NB4 (cell line): ENCODE measurements around the gene BACH2.

ENCODE experiments used
- POLR2A ChIP-seq: IDR thresholded peaks from 2 replicates; pipeline ENCODE4 v1.6.1; 2011; ENCODE audit warnings: mild to moderate bottlenecking; ENCODE audit not compliant: insufficient read length; ENCODE audit errors: extremely low read depth
- TF ChIP-seq, protein P1 (sequence below): IDR thresholded peaks from one replicate; pipeline ENCODE4 v1.5.1; 2012; ENCODE audit warnings: low read depth, low read length

GRCh38 chr6:90183587-90184333 is 112.9 kb downstream of the BACH2 start:
- TF ChIP-seq POLR2A = no peak
- TF ChIP-seq, protein P1, sequence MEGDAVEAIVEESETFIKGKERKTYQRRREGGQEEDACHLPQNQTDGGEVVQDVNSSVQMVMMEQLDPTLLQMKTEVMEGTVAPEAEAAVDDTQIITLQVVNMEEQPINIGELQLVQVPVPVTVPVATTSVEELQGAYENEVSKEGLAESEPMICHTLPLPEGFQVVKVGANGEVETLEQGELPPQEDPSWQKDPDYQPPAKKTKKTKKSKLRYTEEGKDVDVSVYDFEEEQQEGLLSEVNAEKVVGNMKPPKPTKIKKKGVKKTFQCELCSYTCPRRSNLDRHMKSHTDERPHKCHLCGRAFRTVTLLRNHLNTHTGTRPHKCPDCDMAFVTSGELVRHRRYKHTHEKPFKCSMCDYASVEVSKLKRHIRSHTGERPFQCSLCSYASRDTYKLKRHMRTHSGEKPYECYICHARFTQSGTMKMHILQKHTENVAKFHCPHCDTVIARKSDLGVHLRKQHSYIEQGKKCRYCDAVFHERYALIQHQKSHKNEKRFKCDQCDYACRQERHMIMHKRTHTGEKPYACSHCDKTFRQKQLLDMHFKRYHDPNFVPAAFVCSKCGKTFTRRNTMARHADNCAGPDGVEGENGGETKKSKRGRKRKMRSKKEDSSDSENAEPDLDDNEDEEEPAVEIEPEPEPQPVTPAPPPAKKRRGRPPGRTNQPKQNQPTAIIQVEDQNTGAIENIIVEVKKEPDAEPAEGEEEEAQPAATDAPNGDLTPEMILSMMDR = no peak
